ENCODE measurements around the gene HPSE. TPM values are rescaled to one million over a fixed set of nuclear protein-coding genes. Genes with fewer than 3 reads are reported as not detected.

The HPSE gene
- total and polyA plus RNA-seq, 7 donors = 0.06 to 0.64 (median 0.34) TPM

GRCh38 chr4:83340692-83341343 lies 6.2 kb upstream of the HPSE start:
- no peak for ATAC-seq
- no peak overlapping the region for H3K4me3 ChIP-seq
- WGBS, 3 donors = 31 to 42% (median 36%) methylated on average over 2 of the region's 2 CpGs

GRCh38 chr4:83339573-83339972 lies 4.9 kb upstream of the HPSE start:
- Histone ChIP-seq H3K27ac (no peak overlapping the region), H3K4me3 (no peak overlapping the region), H3K27me3 (ENCODE audit: insufficient read depth in 3 of 3, low read length in 2 of 3) (peaks cover 0 to 28% (median 6%) of the 10 kb centered on the region in 3 donors), H3K36me3 (ENCODE audit: insufficient read depth in 1 of 2, low read depth in 1 of 2) (no peaks in the 10 kb centered on the region), H3K9me3 (peaks cover 7% of the 10 kb centered on the region), H3K4me1 (no peaks in the 10 kb centered on the region)
- intact Hi-C loops (cut with DNase I) = no loop called here
- WGBS, 3 donors = 88 to 95% (median 91%) methylated on average over 6 of the region's 6 CpGs
- TF ChIP-seq CTCF (IDR thresholded peaks at IDR 0.05) = no peak
- ATAC-seq (no peak), DNase-seq (no peak)

More at GRCh38 chr4:83340692-83341343, 6.2 kb upstream of the HPSE start:
- intact Hi-C loops (cut with DNase I) = no loop called here
- no peak for DNase-seq
- Histone ChIP-seq H3K27me3 (ENCODE audit: insufficient read depth in 3 of 3, low read length in 2 of 3) (peaks cover 0 to 18% (median 0%) of the 10 kb centered on the region in 3 donors), H3K36me3 (ENCODE audit: insufficient read depth in 1 of 2, low read depth in 1 of 2) (no peaks in the 10 kb centered on the region), H3K4me1 (no peaks in the 10 kb centered on the region), H3K27ac (no peak overlapping the region), H3K9me3 (peaks cover 7% of the 10 kb centered on the region)
- TF ChIP-seq CTCF (IDR thresholded peaks at IDR 0.05) = no peak

- DNase-seq (no peak), ATAC-seq (no peak)
- Histone ChIP-seq H3K4me1 (no peaks in the 10 kb centered on the region), H3K27me3 (ENCODE audit: insufficient read depth in 3 of 3, low read length in 2 of 3) (peaks cover 0 to 39% (median 11%) of the 10 kb centered on the region in 3 donors), H3K27ac (no peak overlapping the region), H3K4me3 (no peak overlapping the region), H3K36me3 (ENCODE audit: insufficient read depth in 1 of 2, low read depth in 1 of 2) (no peaks in the 10 kb centered on the region), H3K9me3 (peaks cover 7% of the 10 kb centered on the region)
- no peak for TF ChIP-seq CTCF (IDR thresholded peaks at IDR 0.05)
- WGBS, 3 donors = 32 to 38% (median 34%) methylated on average over 6 of the region's 6 CpGs
- intact Hi-C loops (cut with DNase I) = no loop called here
Observed at GRCh38 chr4:83335701-83336100, 1.1 kb upstream of the HPSE start.

GRCh38 chr4:83331956-83332355 lies 2.7 kb downstream of the HPSE start:
- Histone ChIP-seq H3K27ac (no peak overlapping the region), H3K27me3 (ENCODE audit: insufficient read depth in 3 of 3, low read length in 2 of 3) (peaks cover 0 to 33% (median 11%) of the 10 kb centered on the region in 3 donors), H3K36me3 (ENCODE audit: insufficient read depth in 1 of 2, low read depth in 1 of 2) (no peaks in the 10 kb centered on the region), H3K4me3 (no peak overlapping the region), H3K9me3 (no peaks in the 10 kb centered on the region), H3K4me1 (no peaks in the 10 kb centered on the region)
- intact Hi-C loops (cut with DNase I) = no loop called here
- TF ChIP-seq CTCF (IDR thresholded peaks at IDR 0.05) = no peak
- 66 to 76% (median 70%) methylated on average over 3 of the region's 3 CpGs for WGBS, 3 donors
- DNase-seq (no peak), ATAC-seq (no peak)

Data from psoas muscle (tissue), 8 donors.